Body of pancreas (tissue), 4 donors: Measurements from ENCODE around the gene LSAMP. TPM values are rescaled to one million over a fixed set of nuclear protein-coding genes. Genes with fewer than 3 reads are reported as not detected.

ENCODE experiments used
- ATAC-seq: fragments of 150-250 bp; one replicate; pipeline ENCODE4 v1.9.1; 2016
- DNase-seq, 4 donors: peaks; one replicate each; pipeline ENCODE4 v3.0.0-alpha.2; 2019
- H3K27ac ChIP-seq, 4 donors: fragments of 200-600 bp; sonication (generic); 1 replicate in 3 of 4; 2 replicates in 1 of 4; pipeline versions ENCODE4 v1.5.1 to v1.6.1; 2016 to 2019; ENCODE audit warnings: mild to moderate bottlenecking in 1 of 4, mixed read lengths in 1 of 4, moderate library complexity in 1 of 4
- H3K27me3 ChIP-seq, 2 donors: fragments of 200-600 bp; sonication (generic); one replicate each; pipeline ENCODE4 v1.6.0; 2016; ENCODE audit warnings: mild to moderate bottlenecking in 1 of 2
- H3K36me3 ChIP-seq, 2 donors: fragments of 200-600 bp; sonication (generic); replicated peaks in 1 of 2; 2 replicates each; pipeline ENCODE4 v1.5.1; 2016; ENCODE audit warnings: low read depth in 2 of 2; ENCODE audit not compliant: insufficient read depth in 1 of 2
- H3K4me1 ChIP-seq: fragments of 200-600 bp; sonication (generic); one replicate; pipeline ENCODE4 v1.6.0; 2016
- H3K4me3 ChIP-seq, 2 donors: fragments of 200-600 bp; sonication (generic); 1 replicate in 1 of 2; 2 replicates in 1 of 2; pipeline ENCODE4 v1.5.1; 2016 to 2019
- H3K9me3 ChIP-seq, 3 donors: fragments of 200-600 bp; sonication (generic); 1 replicate in 2 of 3; 2 replicates in 1 of 3; pipeline ENCODE4 v1.5.1; 2016
- CTCF ChIP-seq, 7 experiments: fragments of 450-650 bp in 4 of 7; fragments of 200-600 bp in 3 of 7; sonication (generic) in 3 of 7; IDR thresholded peaks; one replicate each; pipeline ENCODE4 v1.5.1; 2016 to 2019; ENCODE audit warnings: antibody characterized with exemption in 7 of 7
- POLR2A ChIP-seq, 3 donors: fragments of 450-650 bp; IDR thresholded peaks; one replicate each; pipeline ENCODE4 v1.6.1; 2016; ENCODE audit warnings: antibody characterized with exemption in 3 of 3, mild to moderate bottlenecking in 2 of 3
- WGBS, 2 donors: methylation state at CpG; one replicate each; pipeline ENCODE4 v1.1.5; 2017; 5-methylcytosine and 5-hydroxymethylcytosine counted together
- intact Hi-C: fragments of 100-400 bp; cut with DNase I; formaldehyde crosslinking; loops from one replicate; pipeline ENCODE4 v1.15.1; 2023
- total RNA-seq, 2 donors: library from RNA; depleted of rRNA; stranded (reverse); fragments of >200 nt; gene quantifications; one replicate each; pipeline ENCODE4 v1.1.0, GENCODE V29; 2016

Gene LSAMP
- total RNA-seq, 2 donors from 2014 or later, result 1.6 to 2.1 TPM

- intact Hi-C loops, result no loop called here
- no peak for ATAC-seq
- no peak for TF ChIP-seq CTCF (IDR thresholded peaks at IDR 0.05)
- TF ChIP-seq POLR2A (IDR thresholded peaks at IDR 0.05), result no peak
- 43 to 50% methylated on average over 2 of the region's 2 CpGs for WGBS, 2 donors
- H3K27ac ChIP-seq, result no peak overlapping the region
- H3K36me3 ChIP-seq, result no peaks in the 10 kb centered on the region
- H3K4me3 ChIP-seq, result no peak overlapping the region
- no peaks in the 10 kb centered on the region for H3K4me1 ChIP-seq
- H3K9me3 ChIP-seq, result no peaks in the 10 kb centered on the region
- H3K27me3 ChIP-seq, result no peaks in the 10 kb centered on the region
- DNase-seq, result no peak
Measured at GRCh38 chr3:116242825-116243224, 202.5 kb downstream of the LSAMP start.

- Histone ChIP-seq H3K4me3 (no peak overlapping the region), H3K27ac (no peak overlapping the region), H3K4me1 (no peaks in the 10 kb centered on the region), H3K27me3 (no peaks in the 10 kb centered on the region), H3K9me3 (no peaks in the 10 kb centered on the region), H3K36me3 (no peaks in the 10 kb centered on the region)
- intact Hi-C loops, result no loop called here
- no peak for TF ChIP-seq POLR2A (IDR thresholded peaks at IDR 0.05)
- no peak for TF ChIP-seq CTCF (IDR thresholded peaks at IDR 0.05)
- ATAC-seq (no peak), DNase-seq (no peak)
- 47 to 55% methylated on average over 3 of the region's 3 CpGs for WGBS, 2 donors
Measured at GRCh38 chr3:116241677-116242076, 203.6 kb downstream of the LSAMP start.

GRCh38 chr3:116240261-116240660 is 205.0 kb downstream of the LSAMP start:
- H3K36me3 ChIP-seq, result no peaks in the 10 kb centered on the region
- H3K4me1 ChIP-seq, result no peaks in the 10 kb centered on the region
- no peaks in the 10 kb centered on the region for H3K27me3 ChIP-seq
- H3K4me3 ChIP-seq, result no peak overlapping the region
- TF ChIP-seq POLR2A (IDR thresholded peaks at IDR 0.05) (no peak), CTCF (IDR thresholded peaks at IDR 0.05) (no peak)
- WGBS, 2 donors, result 0% methylated on average over 1 of the region's 1 CpG
- DNase-seq, result no peak
- no peak overlapping the region for H3K27ac ChIP-seq
- intact Hi-C loops, result no loop called here
- no peaks in the 10 kb centered on the region for H3K9me3 ChIP-seq
- no peak for ATAC-seq

- Histone ChIP-seq H3K4me3 (no peak overlapping the region), H3K4me1 (no peaks in the 10 kb centered on the region), H3K9me3 (no peaks in the 10 kb centered on the region), H3K36me3 (no peaks in the 10 kb centered on the region), H3K27ac (no peak overlapping the region), H3K27me3 (no peaks in the 10 kb centered on the region)
- intact Hi-C loops, result no loop called here
- WGBS, 2 donors, result 15 to 27% methylated on average over 2 of the region's 2 CpGs
- DNase-seq (no peak), ATAC-seq (no peak)
- no peak for TF ChIP-seq CTCF (IDR thresholded peaks at IDR 0.05)
Measured at GRCh38 chr3:116238846-116239565, 206.3 kb downstream of the LSAMP start.

- Histone ChIP-seq H3K9me3 (no peaks in the 10 kb centered on the region), H3K36me3 (no peaks in the 10 kb centered on the region), H3K4me1 (no peaks in the 10 kb centered on the region), H3K27ac (no peak overlapping the region), H3K4me3 (no peak overlapping the region), H3K27me3 (no peaks in the 10 kb centered on the region)
- ATAC-seq (no peak), DNase-seq (no peak)
- TF ChIP-seq CTCF (IDR thresholded peaks at IDR 0.05), result no peak
- TF ChIP-seq POLR2A (IDR thresholded peaks at IDR 0.05), result no peak
- WGBS, 2 donors, result 35 to 52% methylated on average over 4 of the region's 4 CpGs
- intact Hi-C loops, result no loop called here
Measured at GRCh38 chr3:116233711-116234357, 211.5 kb downstream of the LSAMP start.
